ENCODE data around the gene ACKR1.

ACKR1 gene

GRCh38 chr1:159223004-159223403, 18.3 kb downstream of the ACKR1 start:
- DNase-seq = no peak

GRCh38 chr1:159228554-159228953, 23.9 kb downstream of the ACKR1 start:
- DNase-seq = no peak

- DNase-seq = no peak
Observed at GRCh38 chr1:159229260-159229885, 24.7 kb downstream of the ACKR1 start.

GRCh38 chr1:159229896-159230295, 25.2 kb downstream of the ACKR1 start:
- no peak for DNase-seq

- peak; percentile 18 for DNase-seq
Observed at GRCh38 chr1:159239551-159240220, 35.0 kb downstream of the ACKR1 start.

- DNase-seq = no peak
Observed at GRCh38 chr1:159247266-159247665, 42.6 kb downstream of the ACKR1 start.

GRCh38 chr1:159248311-159248710, 43.6 kb downstream of the ACKR1 start:
- no peak for DNase-seq

GRCh38 chr1:159250638-159251216, 46.1 kb downstream of the ACKR1 start:
- DNase-seq = no peak

All from activated CD4-positive, alpha-beta T cell treated with anti-CD3 and anti-CD28 coated beads, Interleukin-2, Interleukin-6, amounts not matched to agents 100 ng/mL and 50 ng/mL, durations not matched to agents 16 hours and 8 hours (primary cell).